ENCODE results near the gene GLIPR1L1.

GLIPR1L1 gene

GRCh38 chr12:75354011-75354410 lies 19.5 kb downstream of the GLIPR1L1 start:
- H3K36me3 ChIP-seq (ENCODE audit: insufficient read depth, low read length) = no peaks in the 10 kb centered on the region
- H3K9me3 ChIP-seq (ENCODE audit: low read length) = no peaks in the 10 kb centered on the region
- no peak overlapping the region for H3K4me3 ChIP-seq (ENCODE audit: low read depth in 1 of 2, low read length in 2 of 2)
- no peak overlapping the region for H3K27ac ChIP-seq (ENCODE audit: low read depth, low read length)
- H3K9ac ChIP-seq (ENCODE audit: low read length) = no peak overlapping the region
- no peaks in the 10 kb centered on the region for H3K27me3 ChIP-seq (ENCODE audit: control insufficient read depth in 1 of 2, insufficient read depth in 2 of 2, low read length in 2 of 2)
- no peaks in the 10 kb centered on the region for H3K4me1 ChIP-seq (ENCODE audit: insufficient read depth, low read length)

- no peaks in the 10 kb centered on the region for H3K9me3 ChIP-seq (ENCODE audit: low read length)
- H3K27ac ChIP-seq (ENCODE audit: low read depth, low read length) = no peak overlapping the region
- no peak overlapping the region for H3K4me3 ChIP-seq (ENCODE audit: low read depth in 1 of 2, low read length in 2 of 2)
These were observed 26.4 kb downstream of the GLIPR1L1 start for GRCh38 chr12:75360920-75361319.

GRCh38 chr12:75361408-75361807 lies 26.9 kb downstream of the GLIPR1L1 start:
- Histone ChIP-seq H3K4me1 (ENCODE audit: insufficient read depth, low read length) (no peaks in the 10 kb centered on the region), H3K9ac (ENCODE audit: low read length) (no peak overlapping the region), H3K36me3 (ENCODE audit: insufficient read depth, low read length) (no peaks in the 10 kb centered on the region), H3K9me3 (ENCODE audit: low read length) (no peaks in the 10 kb centered on the region), H3K27me3 (ENCODE audit: control insufficient read depth in 1 of 2, insufficient read depth in 2 of 2, low read length in 2 of 2) (no peaks in the 10 kb centered on the region), H3K4me3 (ENCODE audit: low read depth in 1 of 2, low read length in 2 of 2) (no peak overlapping the region), H3K27ac (ENCODE audit: low read depth, low read length) (no peak overlapping the region)

More at GRCh38 chr12:75360920-75361319, 26.4 kb downstream of the GLIPR1L1 start:
- no peak overlapping the region for H3K9ac ChIP-seq (ENCODE audit: low read length)
- no peaks in the 10 kb centered on the region for H3K27me3 ChIP-seq (ENCODE audit: control insufficient read depth in 1 of 2, insufficient read depth in 2 of 2, low read length in 2 of 2)
- H3K4me1 ChIP-seq (ENCODE audit: insufficient read depth, low read length) = no peaks in the 10 kb centered on the region
- no peaks in the 10 kb centered on the region for H3K36me3 ChIP-seq (ENCODE audit: insufficient read depth, low read length)

- Histone ChIP-seq H3K9me3 (ENCODE audit: low read length) (no peaks in the 10 kb centered on the region), H3K27ac (ENCODE audit: low read depth, low read length) (no peak overlapping the region), H3K4me1 (ENCODE audit: insufficient read depth, low read length) (no peaks in the 10 kb centered on the region), H3K4me3 (ENCODE audit: low read depth in 1 of 2, low read length in 2 of 2) (no peak overlapping the region), H3K36me3 (ENCODE audit: insufficient read depth, low read length) (no peaks in the 10 kb centered on the region), H3K9ac (ENCODE audit: low read length) (no peak overlapping the region), H3K27me3 (ENCODE audit: control insufficient read depth in 1 of 2, insufficient read depth in 2 of 2, low read length in 2 of 2) (no peaks in the 10 kb centered on the region)
These were observed 30.4 kb downstream of the GLIPR1L1 start for GRCh38 chr12:75364919-75365318.

GRCh38 chr12:75366629-75367028 lies 32.2 kb downstream of the GLIPR1L1 start:
- no peak overlapping the region for H3K27ac ChIP-seq (ENCODE audit: low read depth, low read length)
- no peaks in the 10 kb centered on the region for H3K9me3 ChIP-seq (ENCODE audit: low read length)
- no peaks in the 10 kb centered on the region for H3K4me1 ChIP-seq (ENCODE audit: insufficient read depth, low read length)

GRCh38 chr12:75374971-75375370 lies 40.5 kb downstream of the GLIPR1L1 start:
- Histone ChIP-seq H3K9ac (ENCODE audit: low read length) (no peak overlapping the region), H3K4me3 (ENCODE audit: low read depth in 1 of 2, low read length in 2 of 2) (no peak overlapping the region), H3K4me1 (ENCODE audit: insufficient read depth, low read length) (peaks cover 6% of the 10 kb centered on the region), H3K36me3 (ENCODE audit: insufficient read depth, low read length) (no peaks in the 10 kb centered on the region), H3K9me3 (ENCODE audit: low read length) (no peaks in the 10 kb centered on the region), H3K27ac (ENCODE audit: low read depth, low read length) (no peak overlapping the region), H3K27me3 (ENCODE audit: control insufficient read depth in 1 of 2, insufficient read depth in 2 of 2, low read length in 2 of 2) (no peaks in the 10 kb centered on the region)

More at GRCh38 chr12:75366629-75367028, 32.2 kb downstream of the GLIPR1L1 start:
- no peak overlapping the region for H3K9ac ChIP-seq (ENCODE audit: low read length)
- no peaks in the 10 kb centered on the region for H3K27me3 ChIP-seq (ENCODE audit: control insufficient read depth in 1 of 2, insufficient read depth in 2 of 2, low read length in 2 of 2)
- H3K36me3 ChIP-seq (ENCODE audit: insufficient read depth, low read length) = no peaks in the 10 kb centered on the region
- H3K4me3 ChIP-seq (ENCODE audit: low read depth in 1 of 2, low read length in 2 of 2) = no peak overlapping the region

GRCh38 chr12:75378354-75378753 lies 43.9 kb downstream of the GLIPR1L1 start:
- H3K27me3 ChIP-seq (ENCODE audit: control insufficient read depth in 1 of 2, insufficient read depth in 2 of 2, low read length in 2 of 2) = no peaks in the 10 kb centered on the region
- H3K9me3 ChIP-seq (ENCODE audit: low read length) = no peaks in the 10 kb centered on the region
- H3K9ac ChIP-seq (ENCODE audit: low read length) = no peak overlapping the region
- peaks cover 6% of the 10 kb centered on the region for H3K4me1 ChIP-seq (ENCODE audit: insufficient read depth, low read length)
- H3K4me3 ChIP-seq (ENCODE audit: low read depth in 1 of 2, low read length in 2 of 2) = no peak overlapping the region
- no peak overlapping the region for H3K27ac ChIP-seq (ENCODE audit: low read depth, low read length)
- H3K36me3 ChIP-seq (ENCODE audit: insufficient read depth, low read length) = no peaks in the 10 kb centered on the region

- Histone ChIP-seq H3K9me3 (ENCODE audit: low read length) (no peaks in the 10 kb centered on the region), H3K36me3 (ENCODE audit: insufficient read depth, low read length) (no peaks in the 10 kb centered on the region), H3K4me1 (ENCODE audit: insufficient read depth, low read length) (peaks cover 23% of the 10 kb centered on the region), H3K4me3 (ENCODE audit: low read depth in 1 of 2, low read length in 2 of 2) (peak overlapping the region in 1 of 2 donors; percentile 78), H3K27me3 (ENCODE audit: control insufficient read depth in 1 of 2, insufficient read depth in 2 of 2, low read length in 2 of 2) (no peaks in the 10 kb centered on the region), H3K9ac (ENCODE audit: low read length) (no peak overlapping the region), H3K27ac (ENCODE audit: low read depth, low read length) (no peak overlapping the region)
These were observed 54.6 kb downstream of the GLIPR1L1 start for GRCh38 chr12:75389061-75389460.

- peak overlapping the region; percentile 41 for H3K9ac ChIP-seq (ENCODE audit: low read length)
- H3K36me3 ChIP-seq (ENCODE audit: insufficient read depth, low read length) = no peaks in the 10 kb centered on the region
- H3K4me1 ChIP-seq (ENCODE audit: insufficient read depth, low read length) = peaks cover 23% of the 10 kb centered on the region
- H3K27ac ChIP-seq (ENCODE audit: low read depth, low read length) = no peak overlapping the region
- H3K27me3 ChIP-seq (ENCODE audit: control insufficient read depth in 1 of 2, insufficient read depth in 2 of 2, low read length in 2 of 2) = no peaks in the 10 kb centered on the region
- no peaks in the 10 kb centered on the region for H3K9me3 ChIP-seq (ENCODE audit: low read length)
- peak overlapping the region in 1 of 2 donors; percentile 78 for H3K4me3 ChIP-seq (ENCODE audit: low read depth in 1 of 2, low read length in 2 of 2)
These were observed 55.2 kb downstream of the GLIPR1L1 start for GRCh38 chr12:75389706-75390105.

GRCh38 chr12:75390156-75390898 lies 55.9 kb downstream of the GLIPR1L1 start:
- Histone ChIP-seq H3K4me3 (ENCODE audit: low read depth in 1 of 2, low read length in 2 of 2) (peak overlapping the region; percentile 78 to 83), H3K9ac (ENCODE audit: low read length) (peak overlapping the region; percentile 41), H3K4me1 (ENCODE audit: insufficient read depth, low read length) (peaks cover 23% of the 10 kb centered on the region), H3K9me3 (ENCODE audit: low read length) (no peaks in the 10 kb centered on the region), H3K36me3 (ENCODE audit: insufficient read depth, low read length) (no peaks in the 10 kb centered on the region), H3K27ac (ENCODE audit: low read depth, low read length) (peak overlapping the region; percentile 87), H3K27me3 (ENCODE audit: control insufficient read depth in 1 of 2, insufficient read depth in 2 of 2, low read length in 2 of 2) (no peaks in the 10 kb centered on the region)

- peaks cover 23% of the 10 kb centered on the region for H3K4me1 ChIP-seq (ENCODE audit: insufficient read depth, low read length)
- peak within 1 kb of the TSS; percentile 87 for H3K27ac ChIP-seq (ENCODE audit: low read depth, low read length)
- peak within 1 kb of the TSS; percentile 86 for H3K9ac ChIP-seq (ENCODE audit: low read length)
- no peaks in the 10 kb centered on the region for H3K27me3 ChIP-seq (ENCODE audit: control insufficient read depth in 1 of 2, insufficient read depth in 2 of 2, low read length in 2 of 2)
- no peaks in the 10 kb centered on the region for H3K9me3 ChIP-seq (ENCODE audit: low read length)
- peak within 1 kb of the TSS; percentile 78 to 83 for H3K4me3 ChIP-seq (ENCODE audit: low read depth in 1 of 2, low read length in 2 of 2)
- H3K36me3 ChIP-seq (ENCODE audit: insufficient read depth, low read length) = no peaks in the 10 kb centered on the region
These were observed 56.5 kb downstream of the GLIPR1L1 start, which contains the start of gene GLIPR1L2 for GRCh38 chr12:75390899-75391538. Gene GLIPR1L2 (plus strand): TSS chr12:75391089. CDS start chr12:75391117, 28 bp downstream.
